MCF 10A (cell line): ENCODE measurements around the gene ASB15. TPM values are rescaled to one million over a fixed set of nuclear protein-coding genes. Genes with fewer than 3 reads are reported as not detected.

Experiments used
- BruUV-seq: library from RNA; stranded (reverse); fragments of 400-500 nt; replicated peaks from 2 replicates; lab custom pipeline; 2021; lab: Mats Ljungman, UMichigan
- CTCF ChIA-PET: fragments of 300-600 bp; sonication (Branson Sonifier 250); formaldehyde crosslinking; extraction: SDS; loops from one replicate; lab custom pipeline; 2021; ENCODE audit warnings: antibody characterized with exemption, inconsistent platforms; lab: Yijun Ruan, JAX
- POLR2A ChIA-PET: fragments of 300-600, 350-650 bp; sonication (Branson Sonifier 250); formaldehyde crosslinking; extraction: SDS; loops from one replicate; lab custom pipeline; 2020; ENCODE audit warnings: antibody characterized with exemption, inconsistent platforms; lab: Yijun Ruan, JAX
- DNase-seq: peaks from one replicate; pipeline ENCODE4 v3.0.0-alpha.2; 2018; ENCODE audit not compliant: unreplicated experiment
- H3K27ac Mint-ChIP-seq: one replicate; pipeline ENCODE4 v1.8.0; 2022; ENCODE audit warnings: mild to moderate bottlenecking, low read depth, mixed read lengths; ENCODE audit not compliant: unreplicated experiment
- H3K27me3 Mint-ChIP-seq: one replicate; pipeline ENCODE4 v1.8.0; 2022; ENCODE audit warnings: mixed read lengths; ENCODE audit not compliant: insufficient read depth, unreplicated experiment
- H3K36me3 Mint-ChIP-seq: one replicate; pipeline ENCODE4 v1.8.0; 2022; ENCODE audit warnings: mild to moderate bottlenecking, moderate library complexity, mixed read lengths; ENCODE audit not compliant: insufficient read depth, unreplicated experiment
- H3K4me1 Mint-ChIP-seq: one replicate; pipeline ENCODE4 v1.8.0; 2022; ENCODE audit warnings: mixed read lengths; ENCODE audit not compliant: insufficient read depth, unreplicated experiment
- H3K4me3 Mint-ChIP-seq: one replicate; pipeline ENCODE4 v1.8.0; 2022; ENCODE audit warnings: mild to moderate bottlenecking, moderate library complexity, mixed read lengths; ENCODE audit not compliant: unreplicated experiment
- H3K9me3 Mint-ChIP-seq: one replicate; pipeline ENCODE4 v1.8.0; 2022; ENCODE audit warnings: mixed read lengths; ENCODE audit not compliant: unreplicated experiment
- CTCF ChIP-seq: fragments of 200-600 bp; IDR thresholded peaks from one replicate; pipeline ENCODE4 v1.8.0; 2022; ENCODE audit warnings: antibody characterized with exemption, mild to moderate bottlenecking; ENCODE audit not compliant: unreplicated experiment
- intact Hi-C: fragments of 100-400 bp; cut with micrococcal nuclease; formaldehyde crosslinking; loops from 2 replicates; pipeline ENCODE4 v1.14.1; 2022
- total RNA-seq: library from RNA; stranded (reverse); gene quantifications from 2 replicates; pipeline ENCODE4 v1.2.3, GENCODE V29; 2022

Gene ASB15
- total RNA-seq, 1 experiment from 2014 or later, result not detected

DNA sequence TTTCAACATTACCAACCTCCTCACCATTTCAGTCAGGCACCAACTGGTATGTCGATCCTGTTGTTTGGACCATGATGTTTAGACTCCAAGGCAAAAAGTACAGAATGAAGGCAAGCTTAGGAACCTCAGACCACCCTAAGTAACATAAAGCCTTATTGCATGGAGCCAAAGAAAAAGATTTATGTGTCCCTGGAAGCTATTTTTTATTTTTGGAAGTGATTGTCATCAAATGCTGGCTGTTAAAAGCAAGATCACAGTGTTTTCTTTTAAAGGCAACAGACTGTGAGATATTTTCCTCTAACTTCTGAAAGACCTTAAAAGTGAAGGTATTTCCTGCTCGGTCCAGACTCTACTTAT lies 8.2 kb downstream of the ASB15 start:
- no peak overlapping the region for H3K4me3 Mint-ChIP-seq
- CTCF ChIA-PET, result interaction anchor here (0.6 to 1.1 kb wide), 2 partner anchors 28 to 243 kb away, joined by 3 to 5 read pairs; no protein-coding TSS in a partner anchor
- DNase-seq, result no peak
- intact Hi-C loops, result no loop called here
- H3K27me3 Mint-ChIP-seq, result no peaks in the 10 kb centered on the region
- H3K27ac Mint-ChIP-seq, result no peak overlapping the region
- no peaks in the 10 kb centered on the region for H3K9me3 Mint-ChIP-seq
- no TSS peak for BruUV-seq
- POLR2A ChIA-PET, result no interaction called here
- TF ChIP-seq CTCF, result no peak
- H3K4me1 Mint-ChIP-seq, result peaks cover 12% of the 10 kb centered on the region
- H3K36me3 Mint-ChIP-seq, result no peaks in the 10 kb centered on the region

- DNase-seq, result no peak
- Mint-ChIP-seq H3K27me3 (no peaks in the 10 kb centered on the region), H3K27ac (no peak overlapping the region), H3K36me3 (no peaks in the 10 kb centered on the region), H3K4me1 (peaks cover 5% of the 10 kb centered on the region), H3K9me3 (no peaks in the 10 kb centered on the region), H3K4me3 (no peak overlapping the region)
- no peak for TF ChIP-seq CTCF
- POLR2A ChIA-PET, result no interaction called here
- CTCF ChIA-PET, result no interaction called here
- no TSS peak for BruUV-seq
- intact Hi-C loops, result no loop called here
Observed at GRCh38 chr7:123612024-123612423, 10.4 kb downstream of the ASB15 start.

GRCh38 chr7:123615344-123615743 lies 13.7 kb downstream of the ASB15 start:
- no peaks in the 10 kb centered on the region for H3K9me3 Mint-ChIP-seq
- intact Hi-C loops, result no loop called here
- no peak for DNase-seq
- H3K4me3 Mint-ChIP-seq, result no peak overlapping the region
- H3K36me3 Mint-ChIP-seq, result no peaks in the 10 kb centered on the region
- BruUV-seq, result no TSS peak
- ChIA-PET POLR2A (interaction anchor here (0.9 kb wide), 1 partner anchor 16 kb away, joined by 3 read pairs; no protein-coding TSS in a partner anchor), CTCF (interaction anchor here (0.6 to 1.2 kb wide), 2 partner anchors 31 to 35 kb away, joined by 4 to 5 read pairs; no protein-coding TSS in a partner anchor)
- H3K27me3 Mint-ChIP-seq, result no peaks in the 10 kb centered on the region
- no peak overlapping the region for H3K27ac Mint-ChIP-seq
- TF ChIP-seq CTCF, result no peak
- no peaks in the 10 kb centered on the region for H3K4me1 Mint-ChIP-seq

DNA sequence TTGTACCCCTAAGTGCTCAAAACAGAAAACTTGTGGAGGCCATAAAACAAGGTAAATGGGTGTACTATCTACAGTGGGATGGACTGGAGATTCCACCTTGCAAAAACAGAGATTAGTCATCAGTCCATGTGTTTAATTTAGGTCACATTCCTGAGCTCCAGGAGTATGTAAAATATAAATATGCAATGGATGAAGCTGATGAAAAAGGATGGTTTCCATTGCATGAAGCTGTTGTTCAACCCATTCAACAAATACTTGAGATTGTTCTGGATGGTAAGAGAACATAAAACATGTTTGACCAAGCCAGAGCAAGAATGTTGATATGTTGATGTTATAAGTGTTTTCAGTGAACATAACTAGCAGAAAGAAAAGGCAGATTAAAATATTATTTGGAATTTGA lies 14.6 kb downstream of the ASB15 start:
- POLR2A ChIA-PET, result interaction anchor here (0.5 kb wide), 1 partner anchor 60 kb away, joined by 3 read pairs; no protein-coding TSS in a partner anchor

More for the DNA sequence above, 14.6 kb downstream of the ASB15 start:
- Mint-ChIP-seq H3K27ac (no peak overlapping the region), H3K36me3 (no peaks in the 10 kb centered on the region), H3K9me3 (no peaks in the 10 kb centered on the region), H3K4me1 (no peaks in the 10 kb centered on the region), H3K4me3 (no peak overlapping the region), H3K27me3 (no peaks in the 10 kb centered on the region)
- intact Hi-C loops, result no loop called here
- CTCF ChIA-PET, result interaction anchor here (0.7 kb wide), 1 partner anchor 121 kb away, joined by 3 read pairs; no protein-coding TSS in a partner anchor
- no TSS peak for BruUV-seq
- DNase-seq, result no peak
- no peak for TF ChIP-seq CTCF
